AG04449 (cell line): Measurements from ENCODE around the gene HEATR3.

Source experiments
- CTCF ChIA-PET: fragments of 350-600 bp; formaldehyde crosslinking; extraction: SDS; loops from one replicate; lab custom pipeline; 2021; ENCODE audit warnings: antibody characterized with exemption; lab: Yijun Ruan, JAX
- POLR2A ChIA-PET: fragments of 400-600, 350-600 bp; formaldehyde crosslinking; extraction: SDS; loops from one replicate; lab custom pipeline; 2020; ENCODE audit warnings: antibody characterized with exemption, inconsistent platforms; lab: Yijun Ruan, JAX
- DNase-seq: peaks from one replicate; pipeline ENCODE4 v3.0.0-alpha.2; 2010; ENCODE audit warnings: low read depth, low spot score
- H3K4me3 ChIP-seq: 2 replicates; pipeline ENCODE4 v1.5.1; 2011; ENCODE audit warnings: low read depth, mild to moderate bottlenecking, control low read depth, low read length
- TF ChIP-seq, protein P1 (sequence below): IDR thresholded peaks from one replicate; pipeline ENCODE4 v1.5.1; 2011; ENCODE audit warnings: mild to moderate bottlenecking, moderate library complexity, low read length, control low read depth, inconsistent platforms; ENCODE audit not compliant: insufficient read depth; ENCODE audit errors: missing control alignments

HEATR3 gene

DNA sequence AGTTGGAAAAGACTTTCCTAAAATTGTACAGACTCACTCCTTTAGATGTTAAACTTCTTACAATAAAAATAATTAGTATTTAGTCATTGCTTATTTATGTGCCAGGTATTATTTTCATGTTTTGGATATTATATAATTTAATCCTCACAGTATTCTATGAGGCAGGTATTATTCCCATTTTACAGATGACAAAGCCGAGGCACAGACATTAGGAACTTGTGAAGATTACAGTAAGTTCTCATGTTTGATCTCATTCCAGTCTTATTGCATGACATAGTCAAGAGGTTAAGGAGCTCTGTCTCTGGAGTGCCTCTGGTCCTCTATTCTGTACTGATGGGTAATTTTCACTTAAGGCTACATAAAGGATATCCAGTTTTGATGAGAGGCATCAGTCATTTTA lies 3.3 kb downstream of the HEATR3 start:
- TF ChIP-seq, protein P1, sequence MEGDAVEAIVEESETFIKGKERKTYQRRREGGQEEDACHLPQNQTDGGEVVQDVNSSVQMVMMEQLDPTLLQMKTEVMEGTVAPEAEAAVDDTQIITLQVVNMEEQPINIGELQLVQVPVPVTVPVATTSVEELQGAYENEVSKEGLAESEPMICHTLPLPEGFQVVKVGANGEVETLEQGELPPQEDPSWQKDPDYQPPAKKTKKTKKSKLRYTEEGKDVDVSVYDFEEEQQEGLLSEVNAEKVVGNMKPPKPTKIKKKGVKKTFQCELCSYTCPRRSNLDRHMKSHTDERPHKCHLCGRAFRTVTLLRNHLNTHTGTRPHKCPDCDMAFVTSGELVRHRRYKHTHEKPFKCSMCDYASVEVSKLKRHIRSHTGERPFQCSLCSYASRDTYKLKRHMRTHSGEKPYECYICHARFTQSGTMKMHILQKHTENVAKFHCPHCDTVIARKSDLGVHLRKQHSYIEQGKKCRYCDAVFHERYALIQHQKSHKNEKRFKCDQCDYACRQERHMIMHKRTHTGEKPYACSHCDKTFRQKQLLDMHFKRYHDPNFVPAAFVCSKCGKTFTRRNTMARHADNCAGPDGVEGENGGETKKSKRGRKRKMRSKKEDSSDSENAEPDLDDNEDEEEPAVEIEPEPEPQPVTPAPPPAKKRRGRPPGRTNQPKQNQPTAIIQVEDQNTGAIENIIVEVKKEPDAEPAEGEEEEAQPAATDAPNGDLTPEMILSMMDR = no peak
- POLR2A ChIA-PET = interaction anchor here (1.2 kb wide), 1 partner anchor 139 kb away, joined by 3 read pairs; no protein-coding TSS in a partner anchor
- no peak for DNase-seq
- no peak overlapping the region for H3K4me3 ChIP-seq
- CTCF ChIA-PET = interaction anchor here (0.8 to 6.1 kb wide), 16 partner anchors 8 to 287 kb away, joined by 3 to 180 read pairs (median 6); partner anchors contain the start of gene CNEP1R1

DNA sequence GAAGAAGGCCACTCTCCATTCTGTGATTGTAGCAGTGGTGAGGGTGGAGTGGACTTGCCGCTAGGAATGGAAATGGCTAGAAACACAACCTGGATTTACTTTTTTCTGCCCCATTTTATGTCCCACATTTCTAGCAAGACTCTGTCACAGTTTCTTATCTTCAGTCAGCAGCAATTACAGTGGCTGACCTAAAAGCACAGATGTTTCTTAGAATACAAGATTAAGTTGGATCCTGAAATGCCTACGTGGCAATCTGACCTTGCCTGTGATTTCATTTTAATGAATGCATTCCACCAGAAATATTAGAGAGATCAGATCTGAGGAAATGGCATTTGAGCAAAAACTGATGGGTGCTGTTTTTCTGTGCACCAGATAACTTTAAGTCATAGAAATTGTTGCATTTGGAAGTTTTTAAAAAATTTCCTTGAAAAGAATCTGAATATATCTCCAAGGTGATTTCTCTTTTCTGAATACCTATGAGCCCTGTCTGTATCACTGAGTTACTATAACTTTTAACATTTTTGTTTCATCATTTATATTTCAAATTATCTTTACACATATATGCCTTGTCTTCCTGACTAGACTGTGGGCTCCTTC lies 5.4 kb downstream of the HEATR3 start:
- ChIA-PET CTCF (interaction anchor here (1.4 to 1.6 kb wide), 2 partner anchors 141 to 594 kb away, joined by 3 read pairs; no protein-coding TSS in a partner anchor), POLR2A (no interaction called here)
- DNase-seq = no peak
- TF ChIP-seq, protein P1 = no peak
- no peak overlapping the region for H3K4me3 ChIP-seq

DNA sequence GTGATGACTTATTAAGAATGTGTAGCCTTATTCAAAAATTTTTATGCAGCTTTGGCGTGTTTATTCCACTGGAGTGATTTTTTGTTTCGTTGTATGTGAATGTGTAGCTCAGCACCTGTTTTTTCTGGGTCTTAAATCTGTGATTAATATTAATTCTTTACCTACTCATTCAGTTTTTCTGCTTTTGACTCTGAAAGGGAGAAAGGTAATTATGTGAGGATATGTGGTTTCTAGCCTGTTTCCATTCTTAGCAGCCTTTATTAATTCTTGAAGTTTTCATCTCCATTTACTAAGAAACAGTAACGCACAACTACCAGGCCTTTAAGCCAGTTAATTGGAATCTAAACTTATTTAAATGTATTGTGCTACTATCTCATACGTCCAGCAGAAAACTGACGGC lies 7.0 kb downstream of the HEATR3 start:
- ChIA-PET POLR2A (interaction anchor here (0.6 kb wide), 1 partner anchor 22 kb away, joined by 3 read pairs; no protein-coding TSS in a partner anchor), CTCF (interaction anchor here (0.9 kb wide), 1 partner anchor 138 kb away, joined by 3 read pairs; no protein-coding TSS in a partner anchor)
- no peak overlapping the region for H3K4me3 ChIP-seq
- no peak for DNase-seq
- TF ChIP-seq, protein P1 = no peak

DNA sequence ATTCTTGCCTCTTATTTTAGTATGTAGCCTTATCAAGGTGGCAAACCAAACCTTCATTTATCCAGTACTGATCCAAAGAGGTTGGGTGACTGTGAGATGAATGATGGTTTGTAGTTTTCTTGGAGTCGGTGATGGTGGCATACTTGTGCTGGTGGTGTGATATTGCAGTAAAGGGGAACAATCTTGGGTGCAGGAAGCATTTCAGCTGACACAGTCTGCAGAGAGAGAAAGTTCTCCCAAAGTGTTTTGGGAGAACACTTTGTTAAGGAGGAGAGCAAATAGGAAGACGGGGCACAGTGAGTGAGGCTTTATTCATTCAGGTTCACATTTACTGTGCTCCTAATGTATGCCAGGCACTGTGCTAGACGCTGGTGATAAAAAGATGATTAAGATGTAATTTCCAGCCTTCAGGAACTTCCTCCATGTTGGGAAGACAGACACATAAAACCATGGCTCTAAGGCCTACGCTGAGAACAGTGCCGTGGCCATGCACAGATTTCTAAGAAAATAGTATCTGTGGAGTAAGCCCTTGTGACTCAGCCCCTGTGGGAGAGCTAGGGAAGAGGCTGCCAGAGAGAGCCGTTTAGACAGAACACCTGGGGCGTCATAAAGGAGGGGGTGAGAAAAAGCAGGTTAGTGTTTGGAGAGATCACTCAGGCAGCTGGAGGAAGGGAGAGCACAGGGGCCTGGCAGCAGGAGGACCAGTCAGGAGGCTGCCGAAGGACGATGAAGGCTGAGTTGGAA lies 13.8 kb downstream of the HEATR3 start:
- TF ChIP-seq, protein P1 = no peak
- ChIA-PET CTCF (interaction anchor here (1.2 to 4.6 kb wide), 3 partner anchors 12 to 132 kb away, joined by 8 to 36 read pairs (median 33); partner anchors contain the start of gene HEATR3), POLR2A (no interaction called here)
- H3K4me3 ChIP-seq = no peak overlapping the region
- no peak for DNase-seq

DNA sequence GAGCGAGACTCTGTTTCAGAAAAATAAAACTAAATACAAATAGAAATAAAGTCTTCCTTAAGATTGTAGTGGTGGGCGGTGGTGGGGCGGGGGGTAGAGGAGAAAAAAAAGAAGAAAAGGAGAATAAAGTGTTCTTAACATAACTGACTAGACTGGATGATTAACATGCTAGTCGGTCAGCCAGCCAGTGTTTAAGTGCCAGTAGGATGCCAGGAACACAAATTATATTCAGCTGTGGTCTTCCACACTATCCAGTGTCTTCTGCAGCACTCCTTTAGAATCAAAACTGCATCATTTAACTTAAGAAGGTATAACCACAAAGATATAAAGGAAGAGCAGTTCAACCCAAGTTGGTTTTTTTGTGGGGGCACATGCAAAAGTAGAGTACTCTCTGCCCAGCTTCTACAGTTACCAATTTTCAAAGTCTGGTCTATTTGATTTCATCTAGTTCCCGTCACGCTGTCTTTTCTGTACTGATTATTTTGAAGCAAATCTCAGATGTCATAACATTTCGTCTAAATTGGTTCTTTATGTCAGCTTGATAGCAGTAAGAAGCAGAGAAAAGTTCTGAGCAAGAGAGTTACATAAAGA lies 15.8 kb downstream of the HEATR3 start:
- ChIA-PET CTCF (interaction anchor here (1.0 to 4.6 kb wide), 3 partner anchors 14 to 128 kb away, joined by 3 to 33 read pairs (median 6); partner anchors contain the start of gene HEATR3), POLR2A (no interaction called here)
- H3K4me3 ChIP-seq = no peak overlapping the region
- no peak for DNase-seq
- TF ChIP-seq, protein P1 = no peak

DNA sequence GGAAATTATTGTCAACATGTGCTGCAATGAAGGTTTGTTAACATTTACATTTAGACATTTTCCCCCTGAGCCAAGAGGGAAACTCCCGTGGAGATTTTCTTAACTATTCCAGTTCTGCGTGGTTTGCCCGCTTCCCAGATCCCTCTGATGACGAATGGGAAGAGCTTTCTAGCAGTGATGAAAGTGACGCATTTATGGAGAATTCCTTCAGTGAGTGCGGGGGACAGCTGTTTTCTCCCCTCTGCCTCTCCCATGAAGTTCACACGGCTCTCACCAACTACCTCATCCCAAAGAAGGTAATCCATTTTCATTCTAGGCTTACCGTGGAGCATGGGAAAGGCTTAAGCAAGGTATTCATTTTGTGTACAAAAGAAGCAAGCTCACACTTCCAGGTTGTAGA lies 18.2 kb downstream of the HEATR3 start:
- POLR2A ChIA-PET = no interaction called here
- CTCF ChIA-PET = interaction anchor here (1.2 to 4.6 kb wide), 3 partner anchors 16 to 59 kb away, joined by 3 to 33 read pairs (median 7); partner anchors contain the start of genes CNEP1R1 and HEATR3

More for the DNA sequence above, 18.2 kb downstream of the HEATR3 start:
- TF ChIP-seq, protein P1 = no peak
- no peak for DNase-seq
- H3K4me3 ChIP-seq = no peak overlapping the region
